ENCODE data around the gene TMEM88.

DNA sequence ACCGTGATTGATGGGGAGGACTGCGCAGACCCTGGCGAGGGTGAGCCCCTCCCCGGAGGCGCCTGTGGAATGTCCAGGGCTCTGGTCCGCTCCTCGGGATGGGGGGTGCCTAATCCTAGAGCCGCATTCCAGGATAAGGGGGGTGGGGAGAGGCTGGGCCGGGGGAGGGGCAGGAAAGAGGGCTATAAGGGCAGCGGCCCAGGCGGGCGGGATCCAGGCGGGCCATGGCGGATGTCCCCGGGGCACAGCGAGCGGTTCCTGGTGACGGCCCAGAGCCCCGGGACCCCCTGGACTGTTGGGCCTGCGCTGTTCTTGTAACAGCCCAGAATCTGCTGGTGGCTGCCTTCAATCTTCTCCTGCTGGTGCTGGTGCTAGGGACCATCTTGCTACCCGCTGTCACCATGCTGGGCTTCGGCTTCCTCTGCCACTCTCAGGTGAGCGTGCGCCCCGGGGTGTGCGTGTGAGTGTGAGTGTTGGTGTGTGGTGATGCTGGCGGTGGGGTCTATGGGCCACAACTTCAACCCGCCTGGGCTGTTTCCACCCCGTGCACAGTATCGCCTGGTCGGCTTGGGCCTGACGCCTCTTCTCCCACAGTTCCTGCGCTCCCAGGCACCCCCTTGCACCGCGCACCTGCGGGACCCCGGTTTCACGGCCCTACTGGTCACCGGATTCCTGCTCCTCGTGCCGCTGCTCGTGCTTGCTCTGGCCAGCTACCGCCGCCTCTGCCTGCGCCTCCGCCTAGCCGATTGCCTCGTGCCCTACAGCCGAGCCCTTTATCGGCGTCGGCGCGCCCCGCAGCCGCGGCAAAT, at the start of gene TMEM88:
- TF ChIP-seq, protein P1, sequence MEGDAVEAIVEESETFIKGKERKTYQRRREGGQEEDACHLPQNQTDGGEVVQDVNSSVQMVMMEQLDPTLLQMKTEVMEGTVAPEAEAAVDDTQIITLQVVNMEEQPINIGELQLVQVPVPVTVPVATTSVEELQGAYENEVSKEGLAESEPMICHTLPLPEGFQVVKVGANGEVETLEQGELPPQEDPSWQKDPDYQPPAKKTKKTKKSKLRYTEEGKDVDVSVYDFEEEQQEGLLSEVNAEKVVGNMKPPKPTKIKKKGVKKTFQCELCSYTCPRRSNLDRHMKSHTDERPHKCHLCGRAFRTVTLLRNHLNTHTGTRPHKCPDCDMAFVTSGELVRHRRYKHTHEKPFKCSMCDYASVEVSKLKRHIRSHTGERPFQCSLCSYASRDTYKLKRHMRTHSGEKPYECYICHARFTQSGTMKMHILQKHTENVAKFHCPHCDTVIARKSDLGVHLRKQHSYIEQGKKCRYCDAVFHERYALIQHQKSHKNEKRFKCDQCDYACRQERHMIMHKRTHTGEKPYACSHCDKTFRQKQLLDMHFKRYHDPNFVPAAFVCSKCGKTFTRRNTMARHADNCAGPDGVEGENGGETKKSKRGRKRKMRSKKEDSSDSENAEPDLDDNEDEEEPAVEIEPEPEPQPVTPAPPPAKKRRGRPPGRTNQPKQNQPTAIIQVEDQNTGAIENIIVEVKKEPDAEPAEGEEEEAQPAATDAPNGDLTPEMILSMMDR (IDR thresholded peaks at IDR 0.05) = no peak
- no peak for TF ChIP-seq EZH2 (IDR thresholded peaks at IDR 0.05; ENCODE audit: borderline replicate concordance, insufficient read depth, low read depth, low read length, poor library complexity, severe bottlenecking)
